Omental fat pad (tissue), 4 donors: ENCODE data around the gene NPBWR2. TPM values are rescaled to one million over a fixed set of nuclear protein-coding genes. Genes with fewer than 3 reads are reported as not detected.

Experiments
- ATAC-seq: fragments of 150-250 bp; one replicate; pipeline ENCODE4 v1.9.1; 2016; ENCODE audit warnings: mild to moderate bottlenecking, moderate library complexity; ENCODE audit not compliant: low FRiP score
- DNase-seq: peaks from one replicate; pipeline ENCODE4 v3.0.0-alpha.2; 2019; ENCODE audit warnings: low spot score
- total RNA-seq, 4 donors: library from RNA; depleted of rRNA; stranded (reverse); fragments of >200 nt; gene quantifications; one replicate each; pipeline ENCODE4 v1.1.0, GENCODE V29; 2016
- TF ChIP-seq, protein P1 (sequence below), 3 donors: fragments of 450-650 bp; IDR thresholded peaks; one replicate each; pipeline ENCODE4 v1.5.1; 2016 to 2017; ENCODE audit warnings: antibody characterized with exemption in 3 of 3, mild to moderate bottlenecking in 3 of 3, moderate library complexity in 2 of 3

NPBWR2 gene
- total RNA-seq, 4 donors from 2014 or later, result not detected

GRCh38 chr20:64152906-64153305 lies 45.5 kb upstream of the NPBWR2 start:
- TF ChIP-seq, protein P1, sequence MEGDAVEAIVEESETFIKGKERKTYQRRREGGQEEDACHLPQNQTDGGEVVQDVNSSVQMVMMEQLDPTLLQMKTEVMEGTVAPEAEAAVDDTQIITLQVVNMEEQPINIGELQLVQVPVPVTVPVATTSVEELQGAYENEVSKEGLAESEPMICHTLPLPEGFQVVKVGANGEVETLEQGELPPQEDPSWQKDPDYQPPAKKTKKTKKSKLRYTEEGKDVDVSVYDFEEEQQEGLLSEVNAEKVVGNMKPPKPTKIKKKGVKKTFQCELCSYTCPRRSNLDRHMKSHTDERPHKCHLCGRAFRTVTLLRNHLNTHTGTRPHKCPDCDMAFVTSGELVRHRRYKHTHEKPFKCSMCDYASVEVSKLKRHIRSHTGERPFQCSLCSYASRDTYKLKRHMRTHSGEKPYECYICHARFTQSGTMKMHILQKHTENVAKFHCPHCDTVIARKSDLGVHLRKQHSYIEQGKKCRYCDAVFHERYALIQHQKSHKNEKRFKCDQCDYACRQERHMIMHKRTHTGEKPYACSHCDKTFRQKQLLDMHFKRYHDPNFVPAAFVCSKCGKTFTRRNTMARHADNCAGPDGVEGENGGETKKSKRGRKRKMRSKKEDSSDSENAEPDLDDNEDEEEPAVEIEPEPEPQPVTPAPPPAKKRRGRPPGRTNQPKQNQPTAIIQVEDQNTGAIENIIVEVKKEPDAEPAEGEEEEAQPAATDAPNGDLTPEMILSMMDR (IDR thresholded peaks at IDR 0.05), result no peak
- no peak for DNase-seq
- ATAC-seq, result no peak

- TF ChIP-seq, protein P1 (IDR thresholded peaks at IDR 0.05), result no peak
- DNase-seq (no peak), ATAC-seq (no peak)
These were observed 44.5 kb upstream of the NPBWR2 start for GRCh38 chr20:64151633-64152530.

DNA sequence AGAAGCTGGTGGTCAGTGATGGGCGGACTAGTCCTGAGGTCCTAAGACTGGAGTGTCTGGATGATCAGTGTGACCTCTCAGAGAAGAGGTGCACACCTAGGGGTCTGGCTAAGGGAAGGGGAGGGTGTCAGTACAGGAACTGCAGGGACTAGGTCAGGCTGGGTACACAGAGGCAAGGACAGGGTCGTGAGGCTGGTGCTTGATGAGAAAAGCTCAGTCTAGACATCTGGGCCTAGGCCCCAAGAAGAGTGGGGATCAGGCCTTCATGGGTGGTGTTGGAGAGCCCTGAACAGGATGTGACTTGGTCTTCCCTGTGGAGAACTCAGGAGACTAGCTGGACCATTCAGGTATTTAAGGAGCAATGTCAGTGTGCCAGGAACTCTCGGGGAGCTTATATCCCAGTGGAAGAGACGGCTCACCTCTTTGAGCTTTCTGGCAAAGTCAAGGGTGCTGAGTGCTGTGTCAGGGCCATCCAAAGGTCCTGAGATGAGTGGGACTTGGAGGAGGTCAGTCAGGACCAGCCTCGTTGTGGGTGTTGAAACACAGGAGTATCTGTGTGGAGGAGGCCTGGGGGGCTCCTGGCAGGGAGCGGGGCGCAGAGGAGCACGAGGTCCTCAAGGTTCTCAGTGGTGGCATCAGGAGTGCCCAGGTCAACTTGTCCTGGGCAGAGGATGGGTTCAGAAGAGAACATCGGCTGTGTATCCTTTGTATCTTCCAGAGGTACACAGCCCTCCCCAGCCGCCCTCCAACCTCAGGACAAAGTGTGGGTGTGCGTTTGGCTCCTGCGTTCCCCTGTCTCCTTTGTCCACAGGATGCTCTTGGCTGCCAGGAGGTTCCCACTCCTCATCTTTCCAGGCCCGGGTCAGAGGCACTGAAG lies 43.6 kb upstream of the NPBWR2 start:
- ATAC-seq, result no peak
- DNase-seq, result no peak
- TF ChIP-seq, protein P1 (IDR thresholded peaks at IDR 0.05), result no peak

- no peak for DNase-seq
- TF ChIP-seq, protein P1 (IDR thresholded peaks at IDR 0.05), result no peak
- no peak for ATAC-seq
These were observed 42.6 kb upstream of the NPBWR2 start for GRCh38 chr20:64149809-64150560.

DNA sequence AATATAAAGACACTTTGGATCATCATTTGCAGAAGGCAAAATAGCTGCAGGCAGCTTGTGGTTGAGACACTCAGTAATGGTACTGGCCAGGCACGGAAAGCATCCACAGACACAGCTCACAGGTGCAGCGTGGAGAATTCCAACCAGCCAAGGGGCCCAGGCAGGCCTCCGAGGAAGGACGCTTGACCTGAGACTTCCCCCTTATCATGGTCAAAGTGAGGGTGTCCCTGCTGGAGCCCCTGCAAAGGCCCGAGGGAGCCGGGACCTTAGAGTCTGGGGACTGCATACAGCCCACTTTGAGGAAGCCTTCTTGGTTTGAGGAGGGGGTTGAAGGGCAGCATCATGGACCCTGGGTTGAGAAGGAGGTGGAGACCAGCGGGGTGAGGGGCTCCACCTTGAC lies 41.8 kb upstream of the NPBWR2 start:
- no peak for DNase-seq
- ATAC-seq, result no peak
- TF ChIP-seq, protein P1 (IDR thresholded peaks at IDR 0.05), result no peak

DNA sequence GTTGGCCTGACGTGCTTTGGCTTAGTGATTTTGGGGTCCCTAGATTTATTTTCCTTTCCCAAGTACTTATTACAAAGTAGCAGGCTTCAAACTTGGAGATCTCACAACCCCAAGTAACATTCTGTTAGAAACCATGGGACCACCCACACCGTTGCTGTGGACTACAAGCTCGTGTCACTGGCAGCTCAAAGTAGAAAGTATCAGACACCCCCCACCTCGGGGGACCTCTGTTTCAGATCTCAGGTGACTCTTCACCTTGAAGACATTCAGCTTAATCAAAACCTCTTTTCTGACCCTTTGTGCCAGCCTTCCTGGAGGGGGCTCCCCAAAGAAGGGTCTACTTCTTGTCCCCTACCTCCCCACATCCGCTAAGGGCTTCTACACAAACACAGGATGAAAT lies 41.2 kb upstream of the NPBWR2 start:
- ATAC-seq (no peak), DNase-seq (no peak)
- TF ChIP-seq, protein P1 (IDR thresholded peaks at IDR 0.05), result no peak
